ENCODE measurements around the gene CEMP1.
A peak's percentile ranks its signal among the peaks of the same experiment; 100 is the strongest.

Gene CEMP1

DNA sequence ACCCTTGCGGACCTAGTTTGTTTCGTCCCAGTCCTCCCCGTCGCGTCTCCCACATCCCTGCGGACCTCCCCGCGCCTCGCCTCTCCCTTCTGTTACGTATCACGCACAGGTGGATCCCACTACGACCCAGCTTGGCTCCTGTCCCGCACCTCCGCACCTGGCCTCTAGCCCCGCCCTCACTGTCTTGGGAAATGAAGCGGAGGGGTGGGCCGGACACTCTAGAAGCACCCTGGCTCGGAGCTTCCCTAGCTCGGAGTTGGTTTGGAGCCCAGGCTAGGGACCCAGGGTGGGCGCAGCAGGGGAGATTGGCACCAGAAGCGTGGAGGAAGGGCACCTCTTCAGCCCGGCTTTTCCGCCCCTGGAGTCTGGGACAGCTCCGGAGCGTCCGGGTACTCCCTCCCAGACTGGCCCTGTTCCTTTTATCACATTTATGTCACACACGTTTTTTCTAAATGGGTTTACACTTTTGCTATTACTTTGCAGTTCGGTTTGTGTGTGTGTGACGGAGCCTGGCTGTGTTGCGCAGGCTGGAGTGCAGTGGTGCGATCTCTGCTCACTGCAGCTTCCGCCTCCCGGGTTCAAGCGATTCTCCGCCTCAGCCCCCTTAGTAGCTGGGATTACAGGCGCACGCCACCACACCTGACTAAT, 1.4 kb upstream of the CEMP1 start:
- peak; percentile 75 for DNase-seq (ENCODE audit: low spot score)
- in situ Hi-C loops (cut with MboI; ENCODE audit: low pct_unique_long_range_greater_than_20kb, low sequenced_read_pairs, unreplicated experiment): no loop called here
- TF ChIP-seq, protein P1, sequence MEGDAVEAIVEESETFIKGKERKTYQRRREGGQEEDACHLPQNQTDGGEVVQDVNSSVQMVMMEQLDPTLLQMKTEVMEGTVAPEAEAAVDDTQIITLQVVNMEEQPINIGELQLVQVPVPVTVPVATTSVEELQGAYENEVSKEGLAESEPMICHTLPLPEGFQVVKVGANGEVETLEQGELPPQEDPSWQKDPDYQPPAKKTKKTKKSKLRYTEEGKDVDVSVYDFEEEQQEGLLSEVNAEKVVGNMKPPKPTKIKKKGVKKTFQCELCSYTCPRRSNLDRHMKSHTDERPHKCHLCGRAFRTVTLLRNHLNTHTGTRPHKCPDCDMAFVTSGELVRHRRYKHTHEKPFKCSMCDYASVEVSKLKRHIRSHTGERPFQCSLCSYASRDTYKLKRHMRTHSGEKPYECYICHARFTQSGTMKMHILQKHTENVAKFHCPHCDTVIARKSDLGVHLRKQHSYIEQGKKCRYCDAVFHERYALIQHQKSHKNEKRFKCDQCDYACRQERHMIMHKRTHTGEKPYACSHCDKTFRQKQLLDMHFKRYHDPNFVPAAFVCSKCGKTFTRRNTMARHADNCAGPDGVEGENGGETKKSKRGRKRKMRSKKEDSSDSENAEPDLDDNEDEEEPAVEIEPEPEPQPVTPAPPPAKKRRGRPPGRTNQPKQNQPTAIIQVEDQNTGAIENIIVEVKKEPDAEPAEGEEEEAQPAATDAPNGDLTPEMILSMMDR (IDR thresholded peaks at IDR 0.05; ENCODE audit: extremely low read depth, insufficient read depth, missing control alignments): no peak

DNA sequence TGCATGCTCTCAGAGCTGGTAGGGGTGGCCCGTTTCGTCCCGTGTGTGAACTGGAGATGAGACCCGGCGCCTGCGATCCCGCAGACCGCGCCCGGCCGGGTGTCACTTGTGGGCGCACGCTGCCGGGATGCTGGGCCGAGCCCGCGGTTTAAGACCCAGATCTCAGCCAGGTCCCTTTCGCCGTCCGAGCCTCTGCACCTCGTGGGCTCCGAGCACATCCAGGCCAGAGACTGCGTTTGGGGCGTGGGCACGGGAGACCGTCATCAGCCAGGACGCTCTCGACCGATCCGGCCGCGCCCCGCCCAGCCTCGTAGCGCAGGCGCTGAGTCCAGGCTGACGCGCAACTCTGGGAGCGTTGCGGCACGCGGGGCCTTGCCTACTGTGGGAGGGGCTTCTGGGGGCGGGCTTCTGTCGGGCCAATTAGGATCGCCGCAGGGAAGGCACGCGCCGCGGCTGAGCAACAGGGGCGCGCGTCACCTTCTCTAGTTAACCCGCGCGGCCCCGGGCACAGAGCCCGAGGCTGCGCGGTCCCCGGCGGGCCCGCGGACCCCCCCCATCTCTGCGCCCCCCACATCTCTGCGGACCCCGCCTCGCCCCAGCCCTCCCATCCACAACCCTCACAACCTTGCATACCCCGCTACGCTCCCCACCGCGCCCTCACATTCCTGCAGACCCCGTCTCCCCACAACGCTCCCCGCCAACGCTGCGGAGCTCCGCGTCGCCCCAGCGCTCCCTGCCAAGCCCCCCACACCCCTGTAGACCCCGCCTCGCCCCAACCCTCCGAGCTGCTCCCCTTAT, 687 bp upstream of the CEMP1 start:
- in situ Hi-C loops (cut with MboI; ENCODE audit: low pct_unique_long_range_greater_than_20kb, low sequenced_read_pairs, unreplicated experiment): no loop called here
- TF ChIP-seq, protein P1 (IDR thresholded peaks at IDR 0.05; ENCODE audit: extremely low read depth, insufficient read depth, missing control alignments): no peak

DNA sequence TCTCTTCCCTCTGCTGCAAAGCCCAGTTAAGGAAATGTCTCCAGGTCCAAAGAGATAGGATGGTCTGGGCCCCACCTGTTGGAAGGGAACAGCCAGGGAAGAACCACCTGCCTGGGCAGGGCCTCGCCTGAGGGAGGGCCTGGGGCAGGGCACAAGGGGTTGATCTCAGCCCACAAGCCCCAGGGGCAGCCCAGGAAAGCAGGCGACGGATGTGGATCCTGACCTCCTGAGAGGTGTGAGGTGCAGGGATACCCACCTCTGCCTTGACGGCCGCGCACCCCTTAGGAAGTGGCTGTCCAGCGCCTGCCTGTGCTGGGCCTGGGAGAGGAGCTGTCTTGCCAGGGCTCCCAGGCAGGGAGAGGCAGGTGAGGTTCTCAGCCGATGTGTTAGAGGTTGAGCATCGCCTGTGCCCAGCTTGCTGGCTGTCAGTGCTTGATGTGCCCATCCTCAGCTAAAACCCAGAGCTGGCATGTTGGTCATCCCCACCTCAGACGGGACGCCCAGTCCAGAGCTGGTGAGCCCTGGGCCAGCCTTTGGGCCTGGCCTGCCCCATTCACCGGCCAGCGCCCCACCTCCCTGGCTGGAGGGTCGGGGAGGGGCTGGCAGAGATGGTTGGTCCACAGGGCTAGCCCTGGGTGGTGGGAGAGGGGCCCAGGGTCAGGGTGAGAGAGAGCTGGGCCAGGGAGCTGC, 434 bp downstream of the CEMP1 start:
- in situ Hi-C loops (cut with MboI; ENCODE audit: low pct_unique_long_range_greater_than_20kb, low sequenced_read_pairs, unreplicated experiment): no loop called here
- DNase-seq (ENCODE audit: low spot score): no peak
- TF ChIP-seq, protein P1 (IDR thresholded peaks at IDR 0.05; ENCODE audit: extremely low read depth, insufficient read depth, missing control alignments): no peak

More for the DNA sequence above, 687 bp upstream of the CEMP1 start:
- DNase-seq (ENCODE audit: low spot score): peak; percentile 99

DNA sequence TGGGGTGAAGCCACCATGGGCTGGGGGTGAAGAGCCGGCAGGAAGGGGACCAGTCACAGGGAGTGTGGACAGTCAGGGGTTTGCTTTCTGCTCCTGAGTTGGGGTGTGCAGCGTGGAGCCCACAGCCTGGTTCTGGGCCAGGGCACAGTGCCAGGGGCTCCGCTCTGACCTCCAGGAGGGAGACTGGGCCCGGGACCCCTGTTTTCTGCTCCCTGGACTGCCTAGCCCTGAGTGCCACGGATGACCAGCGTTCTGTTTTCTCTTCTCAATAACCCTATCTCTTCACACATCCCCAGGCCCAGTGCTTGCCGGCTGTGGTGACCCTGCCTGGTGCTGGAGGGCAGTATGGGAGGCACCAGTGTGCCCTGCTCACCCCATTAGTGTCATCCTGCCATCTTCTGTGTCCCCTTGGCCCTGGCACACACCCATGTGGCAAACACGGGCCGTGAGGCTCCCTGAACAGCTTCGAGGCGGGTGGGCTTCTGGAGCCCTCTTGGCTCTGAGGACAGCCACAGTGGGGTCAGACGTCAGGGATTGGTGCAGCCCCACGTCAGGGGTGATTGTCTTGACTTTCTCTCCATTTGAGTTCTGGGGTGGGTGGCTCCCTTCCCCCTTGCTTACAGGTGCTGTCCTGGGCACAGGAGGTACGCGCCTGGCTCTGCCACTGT, 1.1 kb downstream of the CEMP1 start:
- TF ChIP-seq, protein P1 (IDR thresholded peaks at IDR 0.05; ENCODE audit: extremely low read depth, insufficient read depth, missing control alignments): no peak
- in situ Hi-C loops (cut with MboI; ENCODE audit: low pct_unique_long_range_greater_than_20kb, low sequenced_read_pairs, unreplicated experiment): no loop called here
- DNase-seq (ENCODE audit: low spot score): no peak

DNA sequence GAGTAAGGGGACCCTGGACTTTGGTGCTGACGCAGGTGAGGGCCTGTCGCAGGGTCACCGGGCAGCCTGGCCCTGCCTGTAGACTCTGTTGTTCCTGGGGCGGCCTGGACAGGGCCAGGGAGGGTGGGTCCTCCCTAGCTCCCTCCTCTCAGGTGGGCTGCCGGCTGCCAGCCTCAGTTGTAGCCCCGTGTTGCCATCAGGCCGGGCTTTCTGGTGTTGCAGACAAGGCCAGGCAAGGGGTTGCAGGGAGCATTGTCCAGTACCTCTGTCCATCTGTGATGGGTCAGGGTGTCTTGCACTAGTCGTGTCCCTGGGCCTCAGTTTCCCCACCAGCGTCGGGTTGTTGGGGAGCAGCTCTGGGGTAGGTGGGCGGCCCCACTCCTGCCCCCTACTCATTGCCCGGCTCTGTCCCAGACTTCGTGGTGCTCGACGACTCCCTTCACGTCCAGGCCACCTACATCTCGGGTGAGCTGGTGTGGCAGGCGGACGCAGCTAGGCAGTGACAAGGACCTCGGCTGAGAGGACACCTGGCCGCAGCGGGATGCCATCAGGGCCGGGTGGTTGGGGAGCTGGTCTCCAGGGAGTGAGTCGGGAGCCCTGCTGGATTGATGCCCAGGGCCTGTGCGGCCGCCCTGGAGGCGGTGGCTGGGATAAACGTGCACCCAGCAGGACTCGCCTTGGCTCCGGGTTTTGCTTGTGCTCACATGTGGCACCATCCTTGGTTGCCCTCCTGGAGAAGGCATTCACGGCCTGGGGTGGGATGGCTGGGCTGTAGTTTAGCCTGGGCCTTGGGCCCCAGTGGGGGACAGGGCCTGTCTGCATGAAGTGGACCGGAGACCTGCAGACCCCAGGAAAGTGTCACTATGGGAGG, 1.9 kb downstream of the CEMP1 start:
- in situ Hi-C loops (cut with MboI; ENCODE audit: low pct_unique_long_range_greater_than_20kb, low sequenced_read_pairs, unreplicated experiment): no loop called here
- DNase-seq (ENCODE audit: low spot score): no peak
- TF ChIP-seq, protein P1 (IDR thresholded peaks at IDR 0.05; ENCODE audit: extremely low read depth, insufficient read depth, missing control alignments): no peak

All from GM13977 (cell line).